Fibroblast of the aortic adventitia (primary cell): ENCODE measurements around the gene SRD5A3. TPM values are rescaled to one million over a fixed set of nuclear protein-coding genes. Genes with fewer than 3 reads are reported as not detected.
A peak's percentile ranks its signal among the peaks of the same experiment; 100 is the strongest.

Experiments used
- DNase-seq: peaks from one replicate; pipeline ENCODE4 v3.0.0-alpha.2; 2010; ENCODE audit warnings: low read depth
- H3K4me3 ChIP-seq: 2 replicates; pipeline ENCODE4 v1.5.1; 2011; ENCODE audit warnings: low read depth, mild to moderate bottlenecking, control low read depth, low read length, moderate library complexity
- CTCF ChIP-seq: IDR thresholded peaks from 2 replicates; pipeline ENCODE4 v1.5.1; 2011; ENCODE audit warnings: mild to moderate bottlenecking, low read length, control low read depth, inconsistent platforms; ENCODE audit not compliant: insufficient read depth
- total RNA-seq: library from RNA; depleted of rRNA; stranded (reverse); fragments of >200 nt; gene quantifications from 2 replicates; pipeline ENCODE4 v1.2.3, GENCODE V29; 2012; ENCODE audit warnings: low replicate concordance

SRD5A3 gene
- total RNA-seq, 1 donor, result 22.2 TPM

- TF ChIP-seq CTCF, result no peak
- no peak for DNase-seq
- no peak overlapping the region for H3K4me3 ChIP-seq
Measured at GRCh38 chr4:55381502-55381901, 35.5 kb downstream of the SRD5A3 start.

GRCh38 chr4:55382488-55383003, 36.5 kb downstream of the SRD5A3 start:
- no peak overlapping the region for H3K4me3 ChIP-seq
- TF ChIP-seq CTCF, result no peak
- DNase-seq, result no peak

- TF ChIP-seq CTCF, result no peak
- H3K4me3 ChIP-seq, result no peak overlapping the region
- no peak for DNase-seq
Measured at GRCh38 chr4:55385201-55385649, 39.2 kb downstream of the SRD5A3 start.

GRCh38 chr4:55386073-55386472, 40.0 kb downstream of the SRD5A3 start:
- H3K4me3 ChIP-seq, result no peak overlapping the region
- DNase-seq, result no peak
- TF ChIP-seq CTCF, result no peak

GRCh38 chr4:55386840-55387239, 40.8 kb downstream of the SRD5A3 start:
- TF ChIP-seq CTCF, result no peak
- H3K4me3 ChIP-seq, result no peak overlapping the region

GRCh38 chr4:55393461-55394320, 47.6 kb downstream of the SRD5A3 start:
- DNase-seq, result peak; percentile 68
- no peak overlapping the region for H3K4me3 ChIP-seq
- no peak for TF ChIP-seq CTCF

More at GRCh38 chr4:55386840-55387239, 40.8 kb downstream of the SRD5A3 start:
- DNase-seq, result no peak

GRCh38 chr4:55395218-55395528, 49.1 kb downstream of the SRD5A3 start:
- DNase-seq, result no peak
- H3K4me3 ChIP-seq, result peak overlapping the region; percentile 76
- peak; percentile 27 for TF ChIP-seq CTCF
